AG09319 (cell line): Measurements from ENCODE around the gene NOTUM.

Experiments
- DNase-seq: peaks from one replicate; pipeline ENCODE4 v3.0.0-alpha.2; 2010; ENCODE audit warnings: low read depth; ENCODE audit errors: extremely low read depth
- TF ChIP-seq, protein P1 (sequence below): IDR thresholded peaks from 2 replicates; pipeline ENCODE4 v1.5.1; 2011; ENCODE audit warnings: low read depth, mild to moderate bottlenecking, inconsistent platforms, low read length, moderate library complexity

NOTUM gene

GRCh38 chr17:81912441-81913309 is 48.3 kb downstream of the NOTUM start:
- DNase-seq = no peak
- TF ChIP-seq, protein P1, sequence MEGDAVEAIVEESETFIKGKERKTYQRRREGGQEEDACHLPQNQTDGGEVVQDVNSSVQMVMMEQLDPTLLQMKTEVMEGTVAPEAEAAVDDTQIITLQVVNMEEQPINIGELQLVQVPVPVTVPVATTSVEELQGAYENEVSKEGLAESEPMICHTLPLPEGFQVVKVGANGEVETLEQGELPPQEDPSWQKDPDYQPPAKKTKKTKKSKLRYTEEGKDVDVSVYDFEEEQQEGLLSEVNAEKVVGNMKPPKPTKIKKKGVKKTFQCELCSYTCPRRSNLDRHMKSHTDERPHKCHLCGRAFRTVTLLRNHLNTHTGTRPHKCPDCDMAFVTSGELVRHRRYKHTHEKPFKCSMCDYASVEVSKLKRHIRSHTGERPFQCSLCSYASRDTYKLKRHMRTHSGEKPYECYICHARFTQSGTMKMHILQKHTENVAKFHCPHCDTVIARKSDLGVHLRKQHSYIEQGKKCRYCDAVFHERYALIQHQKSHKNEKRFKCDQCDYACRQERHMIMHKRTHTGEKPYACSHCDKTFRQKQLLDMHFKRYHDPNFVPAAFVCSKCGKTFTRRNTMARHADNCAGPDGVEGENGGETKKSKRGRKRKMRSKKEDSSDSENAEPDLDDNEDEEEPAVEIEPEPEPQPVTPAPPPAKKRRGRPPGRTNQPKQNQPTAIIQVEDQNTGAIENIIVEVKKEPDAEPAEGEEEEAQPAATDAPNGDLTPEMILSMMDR = no peak

- DNase-seq = no peak
- TF ChIP-seq, protein P1 = no peak
These were observed 49.0 kb downstream of the NOTUM start for GRCh38 chr17:81911969-81912368.

- TF ChIP-seq, protein P1 = no peak
- no peak for DNase-seq
These were observed 49.6 kb downstream of the NOTUM start, which contains the start of gene PCYT2 for GRCh38 chr17:81911277-81911961. PCYT2 (minus strand) TSS chr17:81911399; CDS start chr17:81911355, 44 bp downstream.

- TF ChIP-seq, protein P1 = no peak
- DNase-seq = no peak
These were observed 50.1 kb downstream of the NOTUM start for GRCh38 chr17:81910840-81911276.

DNA sequence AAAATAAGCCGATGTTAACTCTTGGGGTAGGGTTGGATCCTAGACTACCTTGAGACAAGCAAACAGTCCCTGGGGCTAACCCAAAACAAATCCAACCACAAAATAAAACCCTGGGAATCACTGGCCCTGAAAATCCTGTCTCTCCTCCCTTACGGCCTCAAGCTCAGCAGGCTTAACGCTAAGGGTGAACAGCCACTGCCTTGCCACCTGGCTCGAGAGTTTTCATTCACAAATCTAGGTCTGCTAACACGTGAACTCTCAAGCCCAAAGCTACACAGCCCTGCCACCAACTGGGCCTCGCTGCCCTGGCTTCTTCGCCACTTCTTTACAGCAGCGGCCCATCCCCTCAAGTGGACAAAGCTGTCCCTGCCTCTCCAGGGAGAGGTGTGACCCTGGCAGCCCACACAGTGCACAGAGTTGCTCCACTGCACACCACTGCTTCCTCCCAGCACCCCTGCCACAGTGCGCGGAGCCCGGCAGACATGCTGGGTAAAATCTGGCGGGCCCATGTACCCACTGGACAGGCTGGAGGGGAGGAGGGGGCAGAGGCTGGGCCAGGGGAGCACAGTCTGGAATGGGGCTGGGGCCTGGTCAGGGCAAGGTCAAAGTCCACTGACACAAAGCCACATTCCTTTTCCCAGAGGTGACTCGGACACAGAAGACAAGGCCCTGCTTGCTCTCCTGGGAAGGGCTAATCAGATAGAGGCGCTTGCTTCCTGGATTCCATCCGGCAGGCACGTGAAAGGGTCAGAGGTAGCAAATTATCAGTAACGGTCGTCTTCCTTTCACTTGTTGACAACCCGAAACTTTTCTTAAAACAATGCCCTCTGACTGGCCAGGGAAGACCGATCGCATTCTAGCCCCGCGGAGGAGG is 50.8 kb downstream of the NOTUM start:
- TF ChIP-seq, protein P1 = no peak
- DNase-seq = no peak

GRCh38 chr17:81909231-81909630 is 51.8 kb downstream of the NOTUM start:
- DNase-seq = no peak
- TF ChIP-seq, protein P1 = no peak
